CD4-positive, alpha-beta T cell treated with Interleukin-15 for 4 hours (primary cell): ENCODE results near the gene ATCAY.
"Not testable (repeated sequence)": the region's sequence is repeated elsewhere in the genome, so short reads cannot be mapped to it uniquely, and the experiment has no call there.

Experiments
- DNase-seq: peaks from one replicate; pipeline ENCODE4 v3.0.0-alpha.2; 2020; ENCODE audit warnings: low spot score

ATCAY gene

DNA sequence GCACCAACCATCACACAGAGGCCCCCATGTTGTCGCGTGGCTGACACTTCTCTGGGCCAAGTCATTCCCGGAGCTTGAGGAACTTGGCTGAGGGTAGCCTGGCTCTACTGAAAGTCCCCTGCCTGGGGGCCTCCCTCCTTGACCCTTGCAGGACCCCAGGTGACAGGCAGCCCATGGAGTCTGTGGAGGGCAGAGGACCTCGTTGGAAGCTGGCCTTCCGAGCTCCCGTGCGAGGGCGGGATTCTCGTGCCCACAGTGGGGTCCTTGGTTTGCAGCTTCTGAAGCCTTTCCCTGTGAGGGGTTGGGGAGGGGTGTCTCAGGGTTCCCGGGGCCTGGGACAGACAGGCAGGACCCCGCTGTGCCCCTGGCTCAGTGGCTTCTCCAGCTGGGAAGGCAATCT lies 68.8 kb downstream of the ATCAY start:
- DNase-seq, result no peak

DNA sequence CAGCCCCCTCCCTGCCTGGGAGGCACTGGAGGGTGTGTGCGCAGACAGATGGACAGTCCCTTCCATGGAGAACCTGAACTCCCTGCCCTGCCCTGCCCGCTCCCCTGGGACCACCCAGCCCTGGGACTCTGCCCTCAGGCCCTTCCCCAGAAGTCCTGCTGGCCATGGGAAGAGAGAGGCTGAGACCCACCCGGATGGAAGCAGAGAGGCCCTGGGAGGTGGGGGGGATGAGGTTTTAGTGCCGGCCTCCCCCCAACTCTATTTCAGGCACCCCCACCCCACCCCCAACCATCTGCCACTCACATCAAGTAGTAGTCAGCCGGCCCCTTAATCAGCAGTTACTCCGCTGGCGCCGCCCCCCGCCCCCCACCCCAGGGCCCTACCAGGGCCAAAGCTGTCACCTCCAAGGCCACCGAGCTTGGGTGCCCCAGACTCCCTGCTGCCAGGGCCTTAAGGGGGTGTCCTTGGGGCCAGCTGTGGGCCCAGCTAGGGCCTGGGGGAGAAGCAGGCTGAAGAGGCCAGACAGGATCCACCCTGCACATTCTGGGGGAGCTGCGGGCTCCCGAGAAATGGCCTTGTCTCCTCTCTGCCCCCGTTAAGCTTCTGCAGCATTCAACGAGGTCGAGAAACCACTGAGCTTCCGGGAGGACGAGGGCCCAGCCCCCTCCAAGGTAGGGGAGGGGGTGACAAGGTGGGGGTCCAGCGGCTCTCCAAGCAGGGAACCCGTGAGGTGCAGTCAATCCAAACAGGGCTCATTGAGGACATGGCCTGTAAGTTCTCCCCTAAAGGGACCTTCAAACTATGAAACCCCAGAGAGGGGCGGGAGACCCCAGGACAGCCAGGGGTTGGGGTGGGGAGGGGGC lies 69.7 kb downstream of the ATCAY start:
- DNase-seq, result no peak

DNA sequence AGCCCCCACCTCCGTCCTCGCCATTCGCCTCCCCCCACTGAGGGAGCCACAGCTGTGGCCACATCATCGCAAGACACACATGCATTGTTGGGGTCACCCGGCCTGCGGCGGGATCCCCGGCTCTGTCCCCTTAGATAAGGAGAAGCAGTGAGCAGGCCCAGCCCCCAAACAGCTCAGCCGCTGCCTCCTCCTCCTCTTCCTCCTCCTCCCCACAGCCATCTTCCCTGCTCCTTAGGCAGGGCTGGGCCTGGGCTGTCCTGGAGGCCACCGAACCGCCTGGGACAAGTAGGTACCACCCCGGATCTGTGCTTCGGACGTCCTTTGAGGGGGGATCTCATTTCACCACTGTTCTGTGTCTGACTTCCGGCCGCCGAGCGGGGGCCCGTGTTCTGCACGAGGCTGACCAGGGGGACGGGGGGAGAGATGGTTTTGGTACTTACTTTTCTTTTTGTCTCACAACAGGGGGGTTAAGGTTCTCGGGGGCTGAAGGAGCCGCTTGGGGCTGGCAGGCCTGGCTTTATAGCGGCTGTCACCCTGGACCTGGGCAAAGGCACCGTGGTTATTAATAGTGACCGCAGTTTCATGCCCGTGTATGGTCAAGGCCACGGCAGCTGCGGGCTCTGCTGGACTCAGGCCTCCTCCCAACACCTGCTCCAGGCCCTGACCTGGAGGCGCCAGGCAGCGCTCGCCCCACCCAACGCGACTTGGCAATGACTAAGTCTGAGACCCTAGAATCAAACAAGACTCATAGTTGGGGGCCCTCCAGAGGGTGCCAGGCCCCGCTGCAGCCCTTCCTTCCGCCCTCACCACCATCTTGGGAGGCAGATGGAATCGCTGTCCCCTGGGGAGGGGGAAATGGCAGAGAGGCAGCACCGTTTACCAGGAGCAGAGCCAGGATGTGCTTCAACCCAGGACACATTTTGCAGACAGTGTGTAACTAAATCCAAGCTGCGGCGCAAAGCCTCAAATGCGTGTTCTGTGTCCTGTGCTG lies 70.7 kb downstream of the ATCAY start:
- DNase-seq, result no peak

DNA sequence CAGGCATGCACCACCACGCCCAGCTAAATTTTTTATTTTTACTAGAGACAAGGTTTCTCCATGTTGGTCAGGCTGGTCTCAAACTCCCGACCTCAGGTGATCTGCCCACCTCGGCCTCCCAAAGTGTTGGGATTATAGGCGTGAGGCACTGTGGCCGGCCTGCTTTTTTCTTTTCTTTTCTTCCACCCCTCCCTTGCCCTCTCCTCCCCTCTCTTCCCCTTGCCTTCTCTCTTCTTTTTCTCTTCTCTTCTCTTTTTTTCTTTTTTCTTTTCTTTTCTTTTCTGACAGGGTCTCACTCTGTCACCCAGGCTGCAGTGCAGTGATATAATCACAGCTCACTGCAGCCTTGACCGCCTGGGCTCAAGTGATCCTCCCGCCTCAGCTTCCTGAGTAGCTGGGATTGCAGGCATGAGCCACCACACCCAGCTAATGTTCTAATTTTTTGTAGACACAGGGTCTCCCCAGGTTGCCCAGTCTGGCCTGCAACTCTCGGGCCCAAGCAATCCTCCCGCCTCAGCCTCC lies 72.3 kb downstream of the ATCAY start:
- DNase-seq, result not testable (repeated sequence)

DNA sequence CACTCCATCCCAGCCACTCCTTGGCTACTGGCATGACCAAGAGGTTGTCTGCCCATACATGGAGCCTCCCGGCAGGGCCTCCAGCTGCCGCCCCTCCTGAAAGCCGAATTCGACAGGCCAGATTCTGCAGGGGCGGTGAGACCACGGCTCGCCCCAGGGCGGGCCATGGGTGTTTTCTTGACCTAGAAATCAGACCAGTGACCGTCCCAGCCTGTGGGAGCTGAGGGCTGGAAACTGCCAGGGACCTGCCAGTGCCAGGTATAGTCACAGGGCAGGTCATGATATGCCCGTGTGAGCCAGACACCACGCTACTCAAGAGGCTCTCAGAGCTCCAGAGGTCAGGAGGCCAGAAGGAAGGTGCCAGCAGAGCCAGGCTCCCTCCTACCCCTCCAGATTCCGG lies 73.6 kb downstream of the ATCAY start:
- DNase-seq, result no peak

DNA sequence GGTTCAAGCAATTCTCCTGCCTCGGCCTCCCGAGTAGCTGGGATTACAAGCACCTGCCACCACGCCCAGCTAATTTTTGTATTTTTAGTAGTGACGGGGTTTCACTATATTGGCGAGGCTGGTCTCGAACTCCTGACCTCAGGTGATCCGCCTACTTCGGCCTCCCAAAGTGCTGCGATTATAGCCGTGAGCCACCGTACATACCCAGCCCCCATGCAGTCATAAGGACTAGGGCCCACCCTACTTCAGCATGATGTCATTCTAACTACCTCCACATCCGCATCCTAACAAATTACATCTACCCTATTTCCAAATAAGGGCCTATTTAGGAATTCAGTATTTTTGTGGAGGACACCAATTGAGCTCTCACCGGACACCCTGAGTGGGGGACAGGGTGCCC lies 74.8 kb downstream of the ATCAY start:
- not testable (repeated sequence) for DNase-seq

DNA sequence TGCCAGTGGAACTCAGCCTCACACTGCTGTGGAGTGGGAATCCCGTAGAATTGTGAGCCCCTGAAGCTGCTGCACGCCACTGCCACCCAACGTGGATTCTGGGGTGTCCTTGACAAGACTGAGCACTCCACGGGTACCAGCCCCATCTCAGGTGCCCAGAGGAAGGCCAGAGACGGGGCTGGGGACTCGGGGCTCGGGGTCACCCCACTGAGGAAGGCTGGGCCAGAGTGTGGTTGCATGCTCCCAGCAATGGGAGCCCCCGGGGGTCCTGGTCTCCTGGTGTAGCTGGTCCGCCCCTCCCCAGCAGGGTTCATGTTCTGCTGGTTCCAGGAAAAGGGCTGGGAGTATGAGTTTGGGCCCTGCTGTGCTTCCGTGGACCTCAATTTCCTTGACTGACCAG lies 75.2 kb downstream of the ATCAY start:
- DNase-seq, result no peak

DNA sequence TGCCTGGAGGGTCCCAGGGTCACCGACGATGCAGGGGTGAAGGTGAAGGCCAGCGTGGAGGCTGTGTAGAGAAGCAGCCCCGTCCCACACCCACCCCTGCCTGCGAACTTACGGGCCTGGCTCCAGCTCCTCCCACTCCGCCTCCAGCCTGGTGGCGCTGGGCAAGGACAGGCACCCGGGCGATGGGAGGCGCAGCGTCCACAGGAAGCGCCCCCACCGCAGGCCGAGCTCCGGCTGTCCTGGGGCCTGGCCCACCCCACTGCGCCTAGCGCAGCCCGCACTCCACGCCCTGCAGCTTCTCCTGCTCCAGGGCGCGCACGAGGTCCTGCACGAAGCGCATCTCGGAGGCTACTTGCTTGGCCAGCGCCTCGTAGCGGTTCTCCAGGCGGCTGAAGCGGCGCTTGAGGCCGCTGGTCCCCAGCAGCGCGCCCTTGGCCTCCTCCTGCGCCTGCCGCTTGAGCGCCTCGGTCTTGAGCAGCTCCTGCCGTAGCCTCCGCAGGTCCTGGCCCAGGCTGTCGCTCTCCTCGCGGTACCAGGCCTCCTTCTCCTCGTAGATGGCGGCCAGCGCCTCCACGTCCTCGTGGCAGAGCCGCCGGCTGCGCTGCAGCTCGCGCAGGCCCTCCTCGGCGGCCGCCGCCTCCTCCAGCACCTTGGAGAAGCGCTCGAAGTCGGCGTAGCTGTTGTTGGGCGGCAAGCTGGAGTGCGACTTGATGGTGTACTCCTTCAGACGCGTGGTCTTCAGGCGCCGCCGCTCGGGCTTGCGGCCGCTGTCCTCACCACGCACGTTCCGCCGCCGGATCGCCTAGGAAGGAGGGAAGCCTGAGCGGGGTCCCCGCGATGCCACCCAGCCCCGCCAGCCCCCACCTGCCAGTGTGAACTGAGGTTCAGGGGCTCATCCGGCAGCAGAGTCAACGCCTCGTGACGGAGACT lies 78.6 kb downstream of the ATCAY start:
- no peak for DNase-seq

DNA sequence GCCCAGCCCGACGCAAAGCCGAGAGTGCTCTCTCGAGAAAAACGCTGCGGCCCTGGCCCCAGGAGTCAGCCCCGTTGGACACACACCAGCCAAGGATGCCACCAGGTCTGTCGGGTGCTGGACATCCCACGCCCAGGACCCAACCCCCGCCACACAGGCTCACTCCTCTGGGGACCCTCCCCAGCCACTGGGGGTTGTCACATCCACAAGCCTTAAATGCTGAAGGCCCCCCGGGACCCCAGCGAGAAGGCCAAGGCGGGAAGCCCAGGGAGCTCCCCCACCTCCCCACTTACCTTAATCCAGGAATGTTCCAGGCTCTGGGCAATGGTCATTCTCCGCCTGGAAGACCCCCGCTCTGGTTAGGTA lies 79.3 kb downstream of the ATCAY start:
- DNase-seq, result no peak

DNA sequence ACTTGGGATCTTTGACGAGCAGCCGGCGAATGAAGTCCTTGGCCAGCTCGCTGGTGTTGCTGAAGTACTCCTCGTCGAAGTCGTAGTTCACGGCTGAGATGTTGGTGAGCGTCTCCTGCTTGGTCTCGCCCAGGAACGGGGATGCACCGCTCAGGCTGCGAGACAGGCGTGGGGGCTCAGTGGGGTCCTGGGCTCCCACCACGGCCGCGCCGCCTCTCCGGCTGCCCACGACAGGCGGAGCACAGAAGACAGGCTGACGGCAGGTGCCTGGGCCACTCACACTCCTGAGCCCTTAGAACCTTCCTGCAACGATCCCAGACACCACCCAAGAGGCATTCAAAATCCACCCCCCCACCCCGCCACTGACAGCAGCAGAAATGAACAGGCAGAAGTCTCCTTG lies 80.5 kb downstream of the ATCAY start:
- DNase-seq, result no peak

DNA sequence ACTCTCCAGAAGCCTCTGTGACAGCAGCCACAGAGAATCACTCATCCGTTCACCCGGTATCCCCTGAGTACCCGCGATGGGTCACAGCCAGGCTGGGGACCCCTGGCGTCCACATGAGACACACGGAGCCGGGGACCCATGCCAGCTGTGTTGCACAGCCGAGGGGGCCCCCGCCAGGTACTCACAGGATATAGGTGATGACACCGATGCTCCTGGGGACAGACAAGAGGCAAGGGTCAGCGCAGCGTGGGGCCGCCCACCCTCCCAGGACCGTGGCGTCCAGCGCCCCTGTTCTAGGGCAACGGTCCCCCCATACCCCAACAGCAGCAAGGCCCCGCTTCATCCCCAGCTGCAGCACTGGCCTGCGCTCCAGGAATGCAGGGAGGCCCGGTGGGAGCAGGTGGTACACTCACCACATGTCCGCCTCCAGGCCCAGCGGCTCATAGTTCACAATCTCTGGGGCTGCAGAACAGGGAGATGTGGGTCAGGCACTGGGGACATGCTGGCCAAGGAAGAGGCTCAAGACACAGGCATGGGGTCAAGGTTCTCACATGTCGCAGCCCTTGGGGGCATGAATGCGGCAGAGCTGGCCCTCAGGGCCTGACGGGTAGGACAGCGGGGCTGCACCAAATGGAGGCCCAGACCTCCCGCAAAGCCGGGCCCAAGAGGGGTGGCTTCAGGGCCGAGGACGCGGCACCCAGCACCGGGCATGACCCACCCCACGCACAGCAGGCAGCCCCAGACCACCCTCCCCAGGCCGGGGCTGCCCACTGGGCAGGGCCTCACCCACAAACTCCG lies 83.2 kb downstream of the ATCAY start:
- DNase-seq, result no peak

DNA sequence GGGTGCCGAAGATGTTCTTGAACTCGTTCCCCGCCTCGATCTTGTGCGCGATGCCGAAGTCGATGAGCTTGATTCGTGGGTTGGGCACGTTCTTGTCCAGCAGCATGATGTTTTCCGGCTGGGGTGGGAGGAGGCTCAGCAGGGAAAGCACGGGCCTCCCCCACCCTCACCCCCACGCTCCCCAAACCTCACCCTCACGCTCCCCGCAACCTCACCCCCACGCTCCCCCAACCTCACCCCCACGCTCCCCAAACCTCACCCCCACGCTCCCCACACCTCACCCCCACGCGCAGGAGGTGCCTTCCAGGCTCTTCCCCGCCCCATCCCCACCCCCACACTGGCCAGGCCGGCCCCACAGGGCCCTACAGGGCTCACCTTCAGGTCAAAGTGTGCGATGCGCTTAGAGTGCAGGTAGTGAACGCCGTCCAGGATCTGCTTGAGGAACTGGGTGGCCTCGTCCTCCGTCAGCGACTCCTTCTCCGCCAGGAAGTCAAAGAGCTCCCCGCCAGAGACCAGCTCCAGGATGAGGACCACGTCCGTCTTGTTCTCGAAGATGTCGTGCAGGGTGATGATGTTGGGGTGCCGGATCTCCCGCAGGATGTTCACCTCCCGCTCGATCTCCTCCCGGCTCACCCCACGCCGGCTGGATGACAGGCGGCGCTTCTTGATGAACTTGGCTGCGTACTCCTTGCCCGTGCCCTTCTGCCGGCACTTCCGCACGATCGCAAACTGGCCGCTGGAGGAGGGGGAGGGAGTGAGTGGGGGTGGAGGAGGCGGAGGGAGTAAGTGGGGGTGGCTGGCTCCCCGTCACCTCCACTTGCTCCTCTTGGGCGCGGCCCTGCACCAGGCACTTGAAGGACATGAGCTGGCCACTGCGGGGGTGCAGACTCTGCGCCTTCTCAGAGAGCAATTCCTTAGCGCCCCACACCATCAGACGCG lies 84.0 kb downstream of the ATCAY start:
- no peak for DNase-seq

DNA sequence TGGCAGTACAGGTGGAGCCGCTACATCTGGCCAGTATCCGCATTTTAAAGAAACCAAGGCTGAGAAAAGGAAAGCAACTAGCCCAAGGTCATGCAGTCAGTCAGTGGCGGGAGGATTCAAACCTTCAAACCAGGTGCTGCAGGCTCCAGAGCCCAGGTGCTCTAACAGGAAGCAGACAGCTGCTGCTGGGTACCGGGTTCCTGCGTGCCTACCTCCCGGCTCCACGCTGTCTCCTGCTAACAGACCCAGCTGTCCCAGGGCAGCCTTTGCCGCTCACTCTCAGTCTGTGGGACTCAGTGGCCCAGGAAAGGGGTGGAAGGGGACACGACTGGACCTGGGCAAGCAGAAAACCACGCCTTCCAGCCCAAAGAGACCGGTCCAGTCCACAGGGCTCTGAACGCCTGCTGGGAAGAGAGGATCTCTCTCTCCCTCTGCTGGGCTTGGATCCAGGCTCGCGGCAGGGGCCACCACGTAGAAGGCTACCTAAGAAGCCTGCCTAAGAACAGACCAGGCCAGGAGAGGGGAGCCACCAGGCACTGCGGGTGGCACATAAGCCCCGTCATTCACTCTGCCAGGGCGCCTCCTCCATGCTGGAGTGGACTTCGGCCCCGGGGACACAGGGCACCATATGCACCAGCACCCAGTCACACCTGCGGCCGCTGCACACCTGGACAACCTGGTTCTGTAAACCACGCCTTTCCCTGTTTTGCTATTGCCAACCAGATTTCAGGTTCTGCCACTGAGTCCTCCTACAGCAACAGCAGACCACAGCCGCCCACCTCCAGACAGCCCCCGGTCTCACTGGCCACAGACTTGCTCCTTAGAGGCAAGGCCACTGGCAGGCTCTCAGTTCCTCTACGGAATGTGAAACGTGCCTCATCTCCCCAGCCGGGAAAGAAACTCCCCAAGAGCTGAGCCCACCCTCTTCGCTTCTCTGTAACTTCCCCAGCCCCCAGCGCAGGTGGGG lies 85.8 kb downstream of the ATCAY start:
- no peak for DNase-seq

DNA sequence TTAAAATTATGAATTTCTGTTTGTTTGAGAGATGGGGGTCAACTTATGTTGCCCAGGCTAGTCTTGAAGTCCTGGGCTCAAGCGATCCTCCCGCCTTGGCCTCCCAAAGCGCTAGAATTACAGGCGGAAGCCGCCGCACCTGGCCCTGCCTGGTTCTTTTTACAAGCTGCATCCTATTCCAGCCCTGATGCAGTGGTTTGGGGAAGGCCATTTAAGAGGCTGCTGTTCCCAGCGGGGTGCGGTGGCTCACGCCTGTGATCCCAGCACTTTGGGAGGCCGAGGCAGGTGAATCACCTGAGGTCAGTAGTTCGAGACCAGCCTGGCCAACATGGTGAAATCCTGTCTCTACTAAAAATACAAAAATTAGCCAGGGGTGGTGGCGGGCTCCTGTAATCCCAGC lies 87.5 kb downstream of the ATCAY start:
- DNase-seq, result not testable (repeated sequence)

DNA sequence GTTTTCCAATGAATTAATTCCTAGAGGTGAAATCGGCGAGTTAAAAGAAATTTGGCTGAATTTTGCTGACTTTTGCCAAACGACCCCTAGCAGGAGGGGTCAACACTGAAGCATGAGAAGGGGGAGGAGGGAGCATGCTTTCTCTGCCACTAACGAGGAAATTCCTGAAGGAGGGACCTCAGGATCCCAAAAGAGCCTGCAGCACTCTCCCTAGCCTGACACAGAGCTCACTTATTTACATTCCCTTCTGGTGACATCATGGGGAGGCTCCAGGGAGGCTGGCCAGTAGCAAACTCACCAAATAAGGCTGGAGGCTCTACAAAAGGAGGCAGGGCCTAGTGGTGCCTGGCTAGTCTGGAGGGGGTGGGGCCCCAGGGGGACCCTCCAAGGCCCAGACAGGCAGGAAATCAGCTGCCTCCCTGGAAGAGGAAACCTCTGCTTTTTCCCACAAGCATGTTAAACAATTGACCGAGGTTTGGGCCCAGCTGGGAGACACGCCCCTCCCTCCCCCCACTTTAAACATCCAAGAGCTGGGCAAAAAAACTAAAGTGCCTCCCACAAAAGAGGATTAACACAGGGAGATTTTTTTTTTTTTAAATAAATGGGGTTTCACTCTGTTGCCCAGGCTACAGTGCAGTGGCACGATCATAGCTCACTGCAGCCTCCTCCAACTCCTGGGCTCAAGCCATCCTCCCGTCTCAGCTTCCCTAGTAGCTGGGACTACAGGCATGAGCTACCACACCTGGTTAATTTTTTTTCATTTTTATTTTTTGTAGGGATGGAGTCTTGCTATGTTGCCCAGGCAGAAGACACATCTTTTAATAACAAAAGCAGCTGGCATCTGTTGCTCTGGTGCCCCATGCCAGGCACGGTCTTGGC lies 88.3 kb downstream of the ATCAY start:
- DNase-seq, result no peak

DNA sequence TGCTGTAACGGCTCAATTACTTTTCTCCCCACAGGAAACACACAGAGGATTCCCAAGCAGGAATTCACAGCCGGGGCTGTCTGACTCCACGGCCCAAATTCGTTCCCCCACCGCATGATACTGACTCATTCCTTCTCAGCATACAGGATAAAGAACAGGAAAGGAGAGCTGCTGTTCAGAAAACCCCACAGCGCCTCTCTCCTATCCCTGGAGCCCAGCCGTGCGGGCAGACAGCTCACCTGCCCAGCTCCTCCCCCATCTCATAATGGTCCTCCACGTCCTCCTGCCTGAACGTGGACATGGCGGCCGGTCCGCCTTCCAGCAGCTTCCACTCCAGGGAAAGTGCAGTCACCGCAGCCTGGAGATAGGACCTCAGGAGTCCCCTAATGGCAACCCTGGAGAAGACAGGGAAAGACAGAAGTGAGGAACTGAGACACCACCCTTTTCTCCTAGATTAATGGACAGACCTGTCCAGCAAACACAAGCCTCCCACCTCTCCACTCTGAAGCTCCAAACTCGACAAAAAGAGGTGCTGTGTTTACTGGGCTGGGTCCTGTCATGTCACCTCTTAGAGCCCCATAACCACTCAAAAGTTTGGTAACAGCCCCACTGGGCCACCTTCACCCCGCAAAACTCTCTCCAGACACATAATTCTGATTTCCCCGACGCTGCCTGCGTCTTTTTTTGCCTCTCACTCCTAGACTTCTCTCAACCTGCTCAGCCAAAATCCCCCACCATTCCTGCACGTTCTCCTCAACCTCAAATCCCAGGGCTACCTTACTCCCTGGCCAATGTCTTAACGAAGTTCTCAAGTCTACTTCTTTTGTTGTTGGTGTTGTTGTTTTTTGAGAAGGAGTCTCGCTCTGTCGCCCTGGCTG lies 89.2 kb downstream of the ATCAY start:
- no peak for DNase-seq
